Neural progenitor cell (in vitro differentiated cells): ENCODE measurements around the gene RNF217.

Source experiments
- CTCF ChIP-seq: fragments of 200-600 bp; sonication (generic); IDR thresholded peaks from 2 replicates; pipeline ENCODE4 v1.5.1; 2017; ENCODE audit warnings: antibody characterized with exemption, mild to moderate bottlenecking
- EZH2 ChIP-seq: fragments of 200-600 bp; sonication (generic); IDR thresholded peaks from 2 replicates; pipeline ENCODE4 v1.6.1; 2017; ENCODE audit warnings: antibody characterized with exemption, mild to moderate bottlenecking, moderate library complexity

GRCh38 chr6:125107896-125108295 lies 145.7 kb downstream of the RNF217 start:
- TF ChIP-seq EZH2 (no peak), CTCF (no peak)
